ENCODE results near the gene PARD6G. TPM values are rescaled to one million over a fixed set of nuclear protein-coding genes. Genes with fewer than 3 reads are reported as not detected.

PARD6G gene
- total RNA-seq, 5 donors from 2014 or later (not counting 1 experiment from before 2014, with no cell fraction given), result 0.15 to 0.96 (median 0.50) TPM; not detected in 1

- H3K9me3 ChIP-seq, result no peaks in the 10 kb centered on the region
- H3K4me3 Mint-ChIP-seq, result peak overlapping the region in 2 of 3 donors; percentile 32 to 52
- H3K36me3 Mint-ChIP-seq, result no peaks in the 10 kb centered on the region
- peak overlapping the region in 1 of 2 donors; percentile 21 for H3K4me3 ChIP-seq (ENCODE audit: control insufficient read depth in 1 of 2, extremely low read depth in 1 of 2, low read length in 1 of 2)
- peaks cover 0 to 43% of the 10 kb centered on the region in 2 experiments for H3K4me1 ChIP-seq (ENCODE audit: control insufficient read depth in 1 of 2, extremely low read depth in 1 of 2, insufficient read depth in 2 of 2, low read length in 2 of 2)
- peak overlapping the region; percentile 74 to 80 for H3K27ac Mint-ChIP-seq
- WGBS (ENCODE audit: insufficient coverage), result 72% methylated on average over 7 of the region's 18 CpGs
- peak overlapping the region; percentile 76 for H3K27ac ChIP-seq (ENCODE audit: low read length)
- H3K27me3 ChIP-seq (replicated peaks in 1 of 2; ENCODE audit: control insufficient read depth in 2 of 2, extremely low read depth in 1 of 2, insufficient read depth in 2 of 2, low read length in 1 of 2), result peaks cover 0 to 37% of the 10 kb centered on the region in 2 experiments
- POLR2A ChIA-PET, result interaction anchor here in 1 of 2 donors (0.6 kb wide), 1 partner anchor 190 kb away, joined by 4 read pairs; no protein-coding TSS in a partner anchor
- peaks cover 24 to 37% of the 10 kb centered on the region in 2 donors for H3K27me3 Mint-ChIP-seq
- CTCF ChIA-PET, result interaction anchor here in 1 of 2 donors (0.9 kb wide), 1 partner anchor 16 kb away, joined by 4 read pairs; no protein-coding TSS in a partner anchor
- peaks cover 21 to 26% (median 21%) of the 10 kb centered on the region in 3 donors for H3K4me1 Mint-ChIP-seq
- ATAC-seq (replicated peaks in 1 of 4) (peak; percentile 64 to 89 (median 82)), DNase-seq (peak; percentile 16 to 84 (median 58))
- no peaks in the 10 kb centered on the region for H3K36me3 ChIP-seq (ENCODE audit: control insufficient read depth in 2 of 2, extremely low read depth in 1 of 2, insufficient read depth in 1 of 2, low read length in 1 of 2)
- no peaks in the 10 kb centered on the region for H3K9me3 Mint-ChIP-seq
These were observed 71.7 kb downstream of the PARD6G start for GRCh38 chr18:80175451-80176204.

- Mint-ChIP-seq H3K4me3 (no peak overlapping the region), H3K9me3 (no peaks in the 10 kb centered on the region), H3K36me3 (no peaks in the 10 kb centered on the region), H3K27me3 (peaks cover 25 to 40% of the 10 kb centered on the region in 2 donors), H3K27ac (no peak overlapping the region), H3K4me1 (peaks cover 21 to 26% (median 21%) of the 10 kb centered on the region in 3 donors)
- ATAC-seq (replicated peaks in 1 of 4) (no peak), DNase-seq (no peak)
- CTCF ChIA-PET, result no interaction called here
- Histone ChIP-seq H3K27me3 (replicated peaks in 1 of 2; ENCODE audit: control insufficient read depth in 2 of 2, extremely low read depth in 1 of 2, insufficient read depth in 2 of 2, low read length in 1 of 2) (peaks cover 0 to 50% of the 10 kb centered on the region in 2 experiments), H3K36me3 (ENCODE audit: control insufficient read depth in 2 of 2, extremely low read depth in 1 of 2, insufficient read depth in 1 of 2, low read length in 1 of 2) (no peaks in the 10 kb centered on the region), H3K4me1 (ENCODE audit: control insufficient read depth in 1 of 2, extremely low read depth in 1 of 2, insufficient read depth in 2 of 2, low read length in 2 of 2) (peaks cover 0 to 37% of the 10 kb centered on the region in 2 experiments), H3K27ac (ENCODE audit: low read length) (no peak overlapping the region), H3K4me3 (ENCODE audit: control insufficient read depth in 1 of 2, extremely low read depth in 1 of 2, low read length in 1 of 2) (no peak overlapping the region), H3K9me3 (no peaks in the 10 kb centered on the region)
- POLR2A ChIA-PET, result no interaction called here
- 87% methylated on average over 7 of the region's 10 CpGs for WGBS (ENCODE audit: insufficient coverage)
These were observed 74.3 kb downstream of the PARD6G start for GRCh38 chr18:80173060-80173459.

- H3K4me1 ChIP-seq (ENCODE audit: control insufficient read depth in 1 of 2, extremely low read depth in 1 of 2, insufficient read depth in 2 of 2, low read length in 2 of 2), result peaks cover 0 to 45% of the 10 kb centered on the region in 2 experiments
- Mint-ChIP-seq H3K36me3 (no peaks in the 10 kb centered on the region), H3K4me1 (peaks cover 21 to 24% (median 22%) of the 10 kb centered on the region in 3 donors), H3K27ac (no peak overlapping the region), H3K9me3 (no peaks in the 10 kb centered on the region), H3K27me3 (peaks cover 29 to 34% of the 10 kb centered on the region in 2 donors), H3K4me3 (no peak overlapping the region)
- H3K27me3 ChIP-seq (replicated peaks in 1 of 2; ENCODE audit: control insufficient read depth in 2 of 2, extremely low read depth in 1 of 2, insufficient read depth in 2 of 2, low read length in 1 of 2), result peaks cover 0 to 59% of the 10 kb centered on the region in 2 experiments
- H3K4me3 ChIP-seq (ENCODE audit: control insufficient read depth in 1 of 2, extremely low read depth in 1 of 2, low read length in 1 of 2), result no peak overlapping the region
- DNase-seq (peak in 6 of 35 experiments; percentile 20 to 66 (median 28)), ATAC-seq (replicated peaks in 1 of 4) (no peak)
- 66% methylated on average over 3 of the region's 4 CpGs for WGBS (ENCODE audit: insufficient coverage)
- POLR2A ChIA-PET, result no interaction called here
- no peaks in the 10 kb centered on the region for H3K9me3 ChIP-seq
- H3K27ac ChIP-seq (ENCODE audit: low read length), result no peak overlapping the region
- no peaks in the 10 kb centered on the region for H3K36me3 ChIP-seq (ENCODE audit: control insufficient read depth in 2 of 2, extremely low read depth in 1 of 2, insufficient read depth in 1 of 2, low read length in 1 of 2)
- CTCF ChIA-PET, result no interaction called here
These were observed 75.3 kb downstream of the PARD6G start for GRCh38 chr18:80172056-80172455.

GRCh38 chr18:80171054-80171872, 76.1 kb downstream of the PARD6G start:
- Mint-ChIP-seq H3K36me3 (no peaks in the 10 kb centered on the region), H3K4me3 (no peak overlapping the region), H3K4me1 (peaks cover 21 to 23% (median 21%) of the 10 kb centered on the region in 3 donors), H3K27ac (peak overlapping the region in 1 of 2 donors; percentile 15), H3K9me3 (no peaks in the 10 kb centered on the region), H3K27me3 (peaks cover 28 to 33% of the 10 kb centered on the region in 2 donors)
- ChIA-PET POLR2A (no interaction called here), CTCF (interaction anchor here (0.6 kb wide), 2 partner anchors 44 to 798 kb away, joined by 4 to 8 read pairs; no protein-coding TSS in a partner anchor)
- DNase-seq, result peak in 25 of 35 experiments; percentile 5 to 69 (median 26)
- H3K4me1 ChIP-seq (ENCODE audit: control insufficient read depth in 1 of 2, extremely low read depth in 1 of 2, insufficient read depth in 2 of 2, low read length in 2 of 2), result peaks cover 0 to 45% of the 10 kb centered on the region in 2 experiments
- no peak overlapping the region for H3K27ac ChIP-seq (ENCODE audit: low read length)
- ATAC-seq (replicated peaks in 1 of 4), result no peak
- H3K36me3 ChIP-seq (ENCODE audit: control insufficient read depth in 2 of 2, extremely low read depth in 1 of 2, insufficient read depth in 1 of 2, low read length in 1 of 2), result no peaks in the 10 kb centered on the region
- 26% methylated on average over 13 of the region's 23 CpGs for WGBS (ENCODE audit: insufficient coverage)
- H3K27me3 ChIP-seq (replicated peaks in 1 of 2; ENCODE audit: control insufficient read depth in 2 of 2, extremely low read depth in 1 of 2, insufficient read depth in 2 of 2, low read length in 1 of 2), result peaks cover 0 to 60% of the 10 kb centered on the region in 2 experiments
- H3K9me3 ChIP-seq, result no peaks in the 10 kb centered on the region
- H3K4me3 ChIP-seq (ENCODE audit: control insufficient read depth in 1 of 2, extremely low read depth in 1 of 2, low read length in 1 of 2), result peak overlapping the region in 1 of 2 donors; percentile 10

GRCh38 chr18:80170395-80171053, 76.8 kb downstream of the PARD6G start:
- H3K27me3 Mint-ChIP-seq, result peaks cover 28 to 36% of the 10 kb centered on the region in 2 donors
- ATAC-seq (replicated peaks in 1 of 4) (no peak), DNase-seq (no peak)
- ChIA-PET POLR2A (no interaction called here), CTCF (interaction anchor here (0.6 kb wide), 2 partner anchors 44 to 797 kb away, joined by 4 to 8 read pairs; no protein-coding TSS in a partner anchor)
- Histone ChIP-seq H3K4me3 (ENCODE audit: control insufficient read depth in 1 of 2, extremely low read depth in 1 of 2, low read length in 1 of 2) (no peak overlapping the region), H3K9me3 (no peaks in the 10 kb centered on the region), H3K4me1 (ENCODE audit: control insufficient read depth in 1 of 2, extremely low read depth in 1 of 2, insufficient read depth in 2 of 2, low read length in 2 of 2) (peaks cover 0 to 40% of the 10 kb centered on the region in 2 experiments), H3K27me3 (replicated peaks in 1 of 2; ENCODE audit: control insufficient read depth in 2 of 2, extremely low read depth in 1 of 2, insufficient read depth in 2 of 2, low read length in 1 of 2) (peaks cover 0 to 63% of the 10 kb centered on the region in 2 experiments), H3K36me3 (ENCODE audit: control insufficient read depth in 2 of 2, extremely low read depth in 1 of 2, insufficient read depth in 1 of 2, low read length in 1 of 2) (no peaks in the 10 kb centered on the region), H3K27ac (ENCODE audit: low read length) (no peak overlapping the region)
- H3K4me3 Mint-ChIP-seq, result no peak overlapping the region
- peaks cover 0 to 1% (median under 1%) of the 10 kb centered on the region in 3 donors for H3K9me3 Mint-ChIP-seq
- H3K36me3 Mint-ChIP-seq, result no peaks in the 10 kb centered on the region
- peaks cover 14 to 17% (median 15%) of the 10 kb centered on the region in 3 donors for H3K4me1 Mint-ChIP-seq
- no peak overlapping the region for H3K27ac Mint-ChIP-seq
- 92% methylated on average over 2 of the region's 7 CpGs for WGBS (ENCODE audit: insufficient coverage)

All from T-cell (primary cell).